ENCODE data around the gene CPEB3.
A peak's percentile ranks its signal among the peaks of the same experiment; 100 is the strongest.
"Not testable (repeated sequence)": the region's sequence is repeated elsewhere in the genome, so short reads cannot be mapped to it uniquely, and the experiment has no call there.

Gene CPEB3

GRCh38 chr10:92141147-92141546 lies 149.7 kb downstream of the CPEB3 start:
- not testable (repeated sequence) for DNase-seq

- not testable (repeated sequence) for DNase-seq
Observed at GRCh38 chr10:92134049-92134448, 156.8 kb downstream of the CPEB3 start.

GRCh38 chr10:92131275-92131820 lies 159.5 kb downstream of the CPEB3 start:
- DNase-seq, result no peak

- DNase-seq, result no peak
Observed at GRCh38 chr10:92130622-92131274, 160.1 kb downstream of the CPEB3 start.

- DNase-seq, result no peak
Observed at GRCh38 chr10:92126100-92126650, 164.7 kb downstream of the CPEB3 start.

GRCh38 chr10:92125144-92125543 lies 165.7 kb downstream of the CPEB3 start:
- DNase-seq, result no peak

- peak in 3 of 4 experiments; percentile 53 to 55 (median 55) for DNase-seq
Observed at GRCh38 chr10:92124616-92125143, 166.2 kb downstream of the CPEB3 start.

- no peak for DNase-seq
Observed at GRCh38 chr10:92124020-92124419, 166.9 kb downstream of the CPEB3 start.

GRCh38 chr10:92122941-92123450 lies 167.9 kb downstream of the CPEB3 start:
- no peak for DNase-seq

GRCh38 chr10:92121686-92122492 lies 169.0 kb downstream of the CPEB3 start:
- no peak for DNase-seq

- peak in 3 of 4 experiments; percentile 8 to 26 (median 12) for DNase-seq
Observed at GRCh38 chr10:92119340-92119739, 171.5 kb downstream of the CPEB3 start.

- DNase-seq, result peak; percentile 17 to 62 (median 41)
Observed at GRCh38 chr10:92114917-92115316, 176.0 kb downstream of the CPEB3 start.

GRCh38 chr10:92113911-92114600 lies 176.8 kb downstream of the CPEB3 start:
- no peak for DNase-seq

GRCh38 chr10:92112462-92112861 lies 178.4 kb downstream of the CPEB3 start:
- DNase-seq, result no peak

GRCh38 chr10:92111336-92111939 lies 179.4 kb downstream of the CPEB3 start:
- DNase-seq, result no peak

GRCh38 chr10:92110039-92110794 lies 180.7 kb downstream of the CPEB3 start:
- peak in 1 of 4 experiments; percentile 21 for DNase-seq

GRCh38 chr10:92108747-92109146 lies 182.1 kb downstream of the CPEB3 start:
- DNase-seq, result no peak

GRCh38 chr10:92108120-92108519 lies 182.8 kb downstream of the CPEB3 start:
- no peak for DNase-seq

GRCh38 chr10:92103376-92104090 lies 187.3 kb downstream of the CPEB3 start:
- no peak for DNase-seq

- no peak for DNase-seq
Observed at GRCh38 chr10:92102601-92103213, 188.2 kb downstream of the CPEB3 start.
